ENCODE measurements around the gene THSD7A.
"Not testable (repeated sequence)": the region's sequence is repeated elsewhere in the genome, so short reads cannot be mapped to it uniquely, and the experiment has no call there.

THSD7A gene

DNA sequence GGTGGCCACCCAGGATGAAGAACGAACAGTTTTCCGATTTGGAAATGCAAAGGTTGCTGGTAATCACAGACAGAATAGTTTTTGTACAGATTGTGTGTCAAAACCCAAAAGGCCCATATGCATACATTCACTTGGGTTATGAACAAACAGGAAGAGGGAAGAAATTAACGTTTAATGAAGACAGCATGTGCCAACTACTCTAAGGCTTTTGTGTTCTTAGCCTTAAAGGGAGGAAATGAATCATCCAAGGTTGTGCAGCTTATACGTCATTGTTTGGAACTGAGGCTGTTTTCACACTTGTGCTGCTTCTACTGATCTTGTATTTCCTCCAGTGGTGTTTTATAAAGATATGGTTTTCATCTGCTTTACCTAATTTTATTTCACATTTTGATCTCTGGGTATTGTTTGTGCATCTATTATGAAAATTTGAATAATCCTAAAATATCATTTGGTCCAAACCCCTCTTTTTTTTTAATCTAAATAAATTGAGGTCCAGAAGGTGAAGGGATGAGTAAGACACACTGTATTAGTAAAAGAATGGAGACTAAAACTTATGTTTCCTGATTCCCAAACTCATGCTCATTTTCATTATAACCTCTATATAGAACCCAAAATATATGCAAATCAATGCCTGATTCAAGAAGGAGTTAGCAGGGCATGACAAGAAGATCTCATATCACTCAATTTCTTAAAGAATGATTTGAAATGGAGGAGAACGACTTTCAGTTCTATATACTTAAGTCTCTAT, 373.1 kb downstream of the THSD7A start:
- no peak for DNase-seq (ENCODE audit: low spot score)

DNA sequence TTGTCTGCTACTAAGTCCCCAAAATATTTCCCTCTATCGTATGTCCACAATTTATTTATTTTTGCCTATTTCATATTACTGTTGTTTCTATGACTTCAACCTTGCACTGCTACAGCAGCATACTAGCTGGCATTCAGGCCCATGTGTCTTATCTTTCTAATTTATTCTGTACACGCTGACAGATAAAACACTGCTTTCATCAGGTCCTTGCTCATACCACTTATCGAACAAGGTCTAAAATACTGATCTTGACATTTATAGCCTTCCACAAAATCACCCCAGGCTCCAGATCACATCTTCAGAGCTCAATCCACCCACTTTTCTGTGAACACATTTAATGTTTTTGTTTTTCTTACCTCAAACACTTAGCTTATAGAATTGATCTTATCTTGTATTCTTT, 374.6 kb downstream of the THSD7A start:
- DNase-seq (ENCODE audit: low spot score) = no peak

DNA sequence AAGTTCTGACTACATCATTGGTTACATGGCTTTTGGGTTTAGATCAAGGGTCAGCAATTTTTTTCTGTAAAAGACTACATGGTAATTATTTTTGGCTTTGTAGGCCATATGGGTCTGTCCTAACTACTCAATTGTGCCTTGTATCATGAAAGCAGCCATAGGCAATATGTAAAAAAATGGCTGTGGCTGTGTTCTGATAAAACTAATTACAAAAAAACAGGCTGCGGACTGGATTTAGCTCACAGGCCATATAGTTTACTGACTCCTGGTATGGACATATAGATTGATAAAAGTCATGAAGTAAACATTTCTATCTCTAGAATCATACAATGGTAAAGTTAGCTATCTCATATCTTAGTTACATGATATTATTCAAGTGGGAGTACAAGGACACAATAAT, 375.4 kb downstream of the THSD7A start:
- no peak for DNase-seq (ENCODE audit: low spot score)

DNA sequence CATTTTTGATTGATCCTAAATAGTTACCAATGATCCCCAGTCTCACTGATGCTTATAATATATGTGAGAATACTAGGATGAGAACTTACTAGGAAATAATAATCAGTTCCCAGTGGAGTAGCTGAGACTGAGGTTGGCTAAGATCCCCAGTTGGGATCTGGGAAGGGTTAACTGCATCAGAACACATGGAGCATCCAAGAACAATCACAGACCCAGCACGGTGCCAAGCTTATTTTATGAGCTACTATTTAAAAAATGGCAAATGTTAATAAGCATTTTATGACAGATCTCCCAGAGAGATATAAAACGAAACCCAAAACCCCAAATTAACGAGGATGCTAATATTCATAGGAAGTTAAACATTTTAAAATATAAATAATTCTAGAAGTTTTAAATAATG, 379.5 kb downstream of the THSD7A start:
- no peak for DNase-seq (ENCODE audit: low spot score)

- DNase-seq (ENCODE audit: low spot score) = no peak
Observed at GRCh38 chr7:11450281-11450680, 381.7 kb downstream of the THSD7A start.

DNA sequence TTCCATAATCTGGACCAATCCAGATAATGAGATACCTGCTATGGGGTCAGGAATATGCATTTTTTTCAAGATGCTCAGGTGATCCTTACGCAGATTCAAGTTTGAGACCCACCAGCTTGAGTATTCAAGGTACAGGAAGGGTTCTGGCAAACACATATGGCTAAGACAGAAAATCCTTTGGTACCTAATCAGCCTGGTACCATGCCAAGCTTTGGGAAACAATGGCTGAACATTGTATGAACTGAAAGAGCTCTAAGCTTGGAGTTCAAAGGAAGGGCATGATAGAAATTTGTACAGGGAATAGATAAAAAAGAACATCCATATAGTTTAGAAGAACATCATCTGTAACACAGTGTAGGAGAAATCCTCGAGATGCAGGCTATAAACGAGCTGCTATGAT, 382.7 kb downstream of the THSD7A start:
- no peak for DNase-seq (ENCODE audit: low spot score)

GRCh38 chr7:11448323-11448722, 383.7 kb downstream of the THSD7A start:
- DNase-seq (ENCODE audit: low spot score) = no peak

DNA sequence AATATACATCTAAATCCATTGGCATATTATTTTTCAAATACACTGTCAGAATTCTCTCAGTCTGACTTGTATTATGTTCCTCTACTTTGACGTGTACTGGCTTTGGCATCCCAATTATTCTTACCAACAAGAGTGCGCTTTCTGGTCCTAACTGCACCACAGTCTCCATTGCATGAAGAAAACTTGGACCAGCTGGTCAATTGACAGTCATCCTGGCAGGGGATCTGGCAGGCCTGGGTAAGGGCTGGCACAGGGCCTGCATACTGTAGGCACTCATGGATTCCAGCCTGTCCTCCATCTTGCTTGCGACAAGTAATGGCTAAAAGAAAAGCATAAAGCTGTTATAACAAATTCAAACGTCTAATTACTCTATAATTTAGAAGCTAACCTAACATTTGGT, 384.9 kb downstream of the THSD7A start:
- DNase-seq (ENCODE audit: low spot score) = no peak

GRCh38 chr7:11443934-11444333, 388.1 kb downstream of the THSD7A start:
- DNase-seq (ENCODE audit: low spot score) = not testable (repeated sequence)

GRCh38 chr7:11437994-11438393, 394.0 kb downstream of the THSD7A start:
- no peak for DNase-seq (ENCODE audit: low spot score)

GRCh38 chr7:11436773-11437524, 395.0 kb downstream of the THSD7A start:
- no peak for DNase-seq (ENCODE audit: low spot score)

DNA sequence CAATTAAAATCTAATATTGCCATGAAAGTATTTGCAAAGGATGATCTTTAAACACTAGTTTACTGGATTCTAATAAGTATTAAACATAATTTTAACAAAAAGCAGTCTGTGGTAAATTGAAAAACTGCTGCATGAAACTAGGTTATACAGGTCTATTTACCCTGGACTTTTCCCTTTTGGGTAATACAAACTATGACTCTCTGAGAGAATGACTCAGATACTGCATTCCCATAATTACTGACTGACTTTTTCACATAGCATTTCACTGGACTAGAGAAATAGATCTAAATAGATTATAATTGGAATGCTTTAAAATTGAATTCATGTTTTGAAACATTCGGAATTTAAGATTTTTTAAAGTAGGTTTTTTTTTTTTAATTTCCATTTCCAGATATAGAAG, 395.7 kb downstream of the THSD7A start:
- no peak for DNase-seq (ENCODE audit: low spot score)

DNA sequence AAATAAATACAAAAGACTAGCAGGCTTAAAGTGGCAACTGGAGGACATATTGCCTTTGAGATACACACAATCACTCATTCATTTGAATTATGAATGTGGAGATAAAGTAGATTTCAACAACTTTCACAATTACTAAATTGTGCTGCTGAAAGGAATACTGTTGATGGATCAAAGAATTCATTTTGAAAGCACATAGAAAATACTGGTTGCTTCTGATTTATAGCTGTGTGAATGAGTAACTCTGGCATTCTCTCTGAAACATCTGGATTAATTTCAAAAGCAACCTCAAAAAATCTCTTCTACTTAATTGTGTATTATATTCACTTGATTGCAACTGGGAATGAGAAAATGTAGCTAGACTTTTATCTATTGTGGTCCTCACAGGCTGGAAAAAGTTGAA, 397.6 kb downstream of the THSD7A start:
- DNase-seq (ENCODE audit: low spot score) = no peak

GRCh38 chr7:11430841-11431240, 401.2 kb downstream of the THSD7A start:
- no peak for DNase-seq (ENCODE audit: low spot score)

DNA sequence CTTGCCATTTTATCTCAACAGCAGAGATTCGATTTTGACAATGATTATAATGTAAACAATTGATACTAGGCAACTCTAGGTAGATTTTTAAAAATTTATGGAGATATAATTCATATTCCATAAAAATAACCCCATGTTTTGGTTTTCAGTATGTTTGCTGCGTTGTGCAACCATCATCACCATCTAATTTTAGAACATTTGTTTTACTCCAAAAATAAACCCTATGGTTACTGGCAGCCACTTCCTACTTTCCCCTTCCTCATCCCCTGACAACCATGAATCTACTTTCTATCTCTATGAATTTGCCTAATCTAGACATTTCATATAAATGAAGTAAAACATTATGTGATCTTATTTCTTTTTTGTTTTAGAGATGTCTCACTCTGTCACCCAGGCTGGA, 401.9 kb downstream of the THSD7A start:
- DNase-seq (ENCODE audit: low spot score) = no peak

- DNase-seq (ENCODE audit: low spot score) = no peak
Observed at GRCh38 chr7:11428877-11429581, 403.0 kb downstream of the THSD7A start.

- DNase-seq (ENCODE audit: low spot score) = peak; percentile 80
Observed at GRCh38 chr7:11427686-11428273, 404.2 kb downstream of the THSD7A start.

DNA sequence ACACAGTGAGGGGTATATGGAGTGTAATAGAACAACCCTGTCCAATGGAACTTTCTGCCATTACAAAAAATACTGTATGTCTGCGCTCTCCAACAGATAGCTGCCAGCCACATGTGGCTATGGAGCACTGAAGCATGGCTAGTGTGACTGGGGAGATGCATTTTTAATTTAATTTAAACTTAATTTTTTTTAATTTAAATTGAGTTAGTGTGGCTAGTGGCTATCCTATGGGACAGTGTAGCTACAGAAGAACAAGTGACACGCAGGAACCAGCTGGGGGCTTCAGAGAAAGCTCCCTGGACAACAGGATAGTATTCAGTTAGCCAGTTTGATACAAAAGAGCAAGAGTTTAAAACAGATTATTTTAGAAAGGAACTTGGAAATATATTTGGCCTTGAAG, 408.0 kb downstream of the THSD7A start:
- DNase-seq (ENCODE audit: low spot score) = no peak

DNA sequence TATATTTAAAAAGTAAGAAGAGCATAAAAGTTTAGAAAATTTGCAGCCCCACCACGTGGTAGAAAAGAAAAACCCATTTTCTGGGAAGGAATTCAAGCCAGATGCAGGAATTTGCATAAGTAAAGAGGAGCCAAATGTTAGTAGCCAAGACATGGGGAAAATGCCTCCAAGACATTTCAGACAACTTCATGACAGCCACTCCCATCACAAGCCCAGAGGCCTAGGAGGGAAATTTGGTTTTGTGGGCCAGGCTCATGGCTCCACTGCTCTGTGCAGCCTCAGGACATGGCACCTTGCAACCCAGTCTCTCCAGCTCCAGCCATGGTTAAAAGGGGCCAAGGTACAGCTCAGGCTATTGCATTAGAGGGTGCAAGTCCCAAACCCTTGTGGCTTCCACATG, 411.9 kb downstream of the THSD7A start:
- no peak for DNase-seq (ENCODE audit: low spot score)

DNA sequence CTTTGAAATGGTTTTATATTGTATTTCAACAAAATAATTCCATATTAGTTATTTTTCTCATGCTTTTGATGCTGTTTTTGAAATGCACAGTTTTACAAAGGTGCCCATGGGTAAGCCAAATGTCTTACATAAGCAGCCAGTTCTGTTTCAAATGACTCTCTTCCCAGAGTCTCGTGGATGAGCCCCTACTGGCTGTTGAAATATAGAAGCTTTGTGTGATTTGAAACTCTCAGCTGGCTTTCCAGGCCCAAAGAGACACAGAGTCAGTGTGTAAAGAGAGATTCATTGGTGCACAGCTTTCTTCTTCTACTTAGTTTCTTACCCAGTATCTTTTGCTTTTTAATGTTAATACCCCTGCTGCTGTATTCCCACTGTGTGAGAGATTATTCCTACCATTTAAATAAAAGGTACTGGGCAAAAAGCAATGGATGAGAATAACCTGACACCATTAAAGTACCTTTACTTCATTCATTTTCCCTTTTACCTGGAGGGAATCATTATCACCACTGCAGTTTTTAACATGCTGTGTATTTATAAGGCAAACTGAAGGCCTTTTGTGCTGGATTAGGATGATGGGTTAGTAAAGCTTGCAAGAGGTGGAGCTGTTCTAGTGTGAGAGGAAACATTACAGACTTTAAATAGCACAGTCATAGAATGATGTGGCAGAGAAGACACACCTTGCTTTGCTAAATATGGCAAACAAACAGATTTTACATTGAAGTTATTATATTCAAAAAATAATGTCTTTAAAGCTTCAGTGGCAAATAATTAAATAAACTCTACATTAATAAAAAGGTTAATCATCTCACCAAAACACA, 415.1 kb downstream of the THSD7A start:
- no peak for DNase-seq (ENCODE audit: low spot score)

DNA sequence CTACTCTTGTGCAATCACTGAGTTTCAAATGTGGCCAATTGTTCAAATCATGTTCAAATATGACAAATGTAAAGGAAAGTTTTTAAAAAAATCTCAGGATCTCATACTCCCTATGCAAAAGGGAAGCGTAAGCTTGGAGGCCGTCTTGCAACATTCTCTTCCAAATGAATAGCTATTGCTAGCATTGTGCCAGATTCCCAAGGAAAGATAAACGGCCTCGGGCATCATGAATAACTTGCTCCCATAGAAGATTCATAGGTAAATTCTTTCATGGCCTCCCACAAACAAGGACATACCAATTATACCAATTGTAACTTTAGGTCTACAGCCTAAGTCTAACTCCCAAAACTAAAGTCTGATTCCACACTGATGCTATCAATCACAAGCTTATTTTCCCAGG, 416.9 kb downstream of the THSD7A start:
- no peak for DNase-seq (ENCODE audit: low spot score)

DNA sequence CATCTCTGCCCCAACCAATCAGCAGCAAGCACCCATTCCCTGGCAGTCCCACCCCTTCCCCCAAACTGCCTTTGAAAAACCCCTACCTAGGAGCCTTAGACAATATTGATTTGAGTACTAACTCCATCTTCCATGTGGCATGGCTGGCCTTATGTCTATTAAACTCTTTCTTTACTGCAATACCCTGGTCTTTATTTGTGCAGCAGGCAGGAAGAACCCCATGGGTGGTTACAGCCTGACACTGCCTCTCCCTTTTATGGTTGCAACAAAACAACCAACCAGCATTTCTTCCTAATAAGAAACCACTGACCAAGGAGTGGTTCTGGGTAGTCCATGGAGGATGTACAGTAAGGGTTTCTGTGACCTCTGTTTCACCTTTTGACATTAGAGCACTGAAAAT, 418.1 kb downstream of the THSD7A start:
- DNase-seq (ENCODE audit: low spot score) = no peak
